Fibroblast of peridontal ligament (primary cell): ENCODE results near the gene UPF2.

Experiments
- DNase-seq: peaks from one replicate; pipeline ENCODE4 v3.0.0-alpha.2; 2010; ENCODE audit errors: extremely low read depth

UPF2 gene

DNA sequence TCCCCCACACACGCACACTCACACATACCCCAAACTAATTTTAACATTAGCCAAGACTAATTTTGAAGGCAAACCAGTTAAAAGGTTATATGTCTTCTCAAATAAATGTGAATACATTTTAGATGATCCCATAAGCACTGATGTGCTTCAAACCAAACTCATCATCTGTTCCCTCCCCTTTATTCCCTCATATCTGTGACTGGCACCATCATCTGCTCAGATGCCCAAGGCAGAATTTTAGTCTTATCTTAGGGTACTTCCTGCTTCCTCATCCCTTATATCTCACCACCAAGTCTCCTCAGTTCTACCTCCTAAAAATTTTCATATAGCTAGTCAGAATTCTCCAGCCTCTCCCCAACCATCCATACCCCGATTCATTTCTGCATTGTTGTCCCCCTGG lies 80.4 kb downstream of the UPF2 start:
- no peak for DNase-seq

DNA sequence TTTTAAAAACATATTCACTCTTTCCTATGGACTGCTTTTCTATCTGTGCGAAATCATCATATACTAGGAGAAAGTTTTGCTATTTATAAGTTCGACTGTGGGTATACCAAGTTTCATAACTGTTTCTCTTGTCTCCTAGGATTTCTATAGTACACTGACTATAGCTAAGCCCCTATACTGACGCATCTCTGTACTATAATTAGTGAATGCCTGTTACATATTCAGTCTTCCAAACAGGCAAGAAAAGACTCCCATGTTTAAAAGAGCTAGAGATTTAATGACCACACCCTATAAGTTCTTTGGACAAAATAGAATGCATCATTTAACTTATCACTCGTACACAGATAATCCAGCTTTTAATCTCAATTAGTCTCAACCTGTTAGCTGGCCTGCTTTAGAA lies 80.8 kb downstream of the UPF2 start:
- no peak for DNase-seq

DNA sequence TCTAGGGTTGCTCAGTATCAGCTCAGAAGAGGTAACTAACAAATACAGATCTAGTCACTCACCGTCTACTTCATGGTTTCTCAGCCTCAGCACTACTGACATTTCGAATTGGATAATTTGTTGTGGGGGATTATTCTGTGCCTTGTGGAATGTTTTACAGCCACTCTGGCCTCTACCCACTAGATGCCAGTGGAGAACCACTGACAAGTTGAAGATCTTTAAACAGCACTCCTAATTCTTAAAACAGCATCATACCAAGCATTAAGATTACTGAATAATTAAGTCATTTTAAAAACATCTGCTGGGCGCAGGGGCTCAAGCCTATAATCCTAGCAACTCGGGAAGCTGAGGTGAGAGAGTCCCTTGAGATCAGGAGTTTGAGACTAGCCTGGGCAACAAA lies 82.6 kb downstream of the UPF2 start:
- DNase-seq = no peak

DNA sequence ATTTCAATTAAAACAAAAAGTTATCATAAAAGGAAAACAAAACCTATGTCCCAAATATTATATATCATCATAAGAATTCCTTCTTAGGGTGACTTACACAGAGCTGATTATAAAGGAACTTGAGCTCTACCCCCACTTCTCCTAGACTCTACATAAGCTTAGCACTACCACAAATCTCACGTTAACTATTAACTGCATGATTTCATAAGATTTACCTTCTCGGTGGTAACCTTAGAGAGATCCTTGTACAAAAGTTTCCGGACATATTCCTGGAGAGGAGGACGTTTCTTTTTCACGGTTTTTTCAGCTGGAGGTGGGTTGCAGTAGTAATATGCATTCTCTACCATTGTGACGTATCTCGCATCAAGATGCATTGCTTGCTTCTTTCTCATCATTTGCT lies 83.7 kb downstream of the UPF2 start:
- no peak for DNase-seq

DNA sequence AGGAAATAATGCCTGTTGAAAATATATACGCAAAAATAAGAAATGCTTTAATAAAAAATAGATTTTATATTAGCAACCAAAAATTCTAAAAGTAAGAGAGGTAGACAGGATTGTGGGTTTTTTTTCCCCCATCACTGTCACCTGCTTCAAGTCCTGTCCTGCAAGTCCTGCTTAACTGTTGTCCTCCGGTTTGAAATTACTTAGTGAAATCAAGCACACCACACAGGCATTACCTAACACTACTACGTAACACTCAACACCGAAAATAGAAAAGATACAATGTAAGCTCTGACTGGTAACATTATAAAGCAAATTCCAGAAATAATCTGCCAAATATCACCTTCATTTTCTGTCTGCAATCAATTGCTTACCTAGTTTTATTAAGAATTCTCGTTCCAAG lies 90.9 kb downstream of the UPF2 start:
- DNase-seq = no peak

DNA sequence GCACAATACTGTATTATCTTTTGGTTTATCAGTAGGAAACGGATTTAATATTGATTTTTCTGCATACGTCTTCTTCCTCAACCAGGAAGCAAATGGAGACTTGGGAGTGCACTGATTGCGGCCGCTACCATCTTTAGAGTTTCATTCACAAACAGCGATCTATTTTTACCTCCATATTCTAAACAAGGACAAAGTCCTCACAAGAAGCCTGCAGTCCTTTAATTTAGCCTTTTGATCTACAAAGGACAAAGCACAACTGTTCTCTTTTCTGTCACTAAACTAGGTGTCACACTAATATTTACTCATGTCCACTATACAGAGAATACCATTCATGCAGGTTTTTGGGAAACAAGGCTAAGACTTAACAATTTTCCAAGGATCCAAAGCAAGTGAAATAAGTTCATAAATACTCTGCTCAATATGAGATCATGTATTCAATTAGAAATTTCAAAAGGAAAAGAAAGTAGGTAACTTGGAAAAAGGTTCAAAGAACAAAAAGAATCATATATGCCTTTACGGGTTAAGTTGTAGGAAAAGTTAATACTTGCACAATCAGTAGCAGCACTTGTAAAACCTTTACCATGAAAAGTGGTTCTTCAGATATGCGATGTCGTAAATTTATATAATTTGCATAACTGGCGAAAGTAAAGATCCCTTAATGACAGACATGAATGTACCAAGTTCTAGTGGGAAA lies 92.1 kb downstream of the UPF2 start:
- DNase-seq = no peak

DNA sequence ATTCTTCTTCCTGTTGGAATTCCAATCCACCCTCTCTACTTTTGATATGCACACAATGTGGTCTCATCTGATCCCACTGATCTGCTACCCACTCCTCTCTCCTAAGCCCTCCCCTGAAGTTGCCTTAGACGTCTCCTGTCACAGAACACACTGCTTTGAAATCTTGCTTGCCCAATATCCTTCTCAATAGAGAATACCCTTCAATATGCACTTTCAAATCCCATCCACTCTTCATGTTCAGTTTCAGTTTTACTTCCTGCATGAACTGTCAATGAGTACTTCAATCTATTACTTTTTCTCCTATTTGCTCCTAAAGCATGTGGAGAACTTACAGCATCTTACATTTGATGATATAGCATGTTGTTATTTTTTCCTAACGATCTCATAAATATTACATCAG lies 93.5 kb downstream of the UPF2 start:
- no peak for DNase-seq

DNA sequence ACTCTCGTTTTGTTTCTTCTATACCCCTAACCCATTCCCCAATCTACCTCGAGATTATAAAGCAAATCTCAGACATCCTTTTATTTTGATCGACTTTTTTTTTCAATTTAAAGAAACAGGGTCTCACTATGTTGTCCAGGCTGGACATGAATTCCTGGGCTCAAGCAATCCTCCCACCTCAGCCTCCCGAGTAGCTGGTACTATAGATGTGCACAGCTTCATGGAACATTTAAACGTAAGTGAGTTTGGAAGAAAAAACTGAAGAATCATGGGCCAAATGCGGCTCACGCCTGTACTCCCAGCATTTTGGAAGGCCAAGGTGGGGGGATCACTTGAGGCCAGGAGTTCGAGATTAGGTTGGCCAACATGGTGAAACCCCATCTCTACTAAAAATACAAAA lies 96.0 kb downstream of the UPF2 start:
- DNase-seq = no peak

DNA sequence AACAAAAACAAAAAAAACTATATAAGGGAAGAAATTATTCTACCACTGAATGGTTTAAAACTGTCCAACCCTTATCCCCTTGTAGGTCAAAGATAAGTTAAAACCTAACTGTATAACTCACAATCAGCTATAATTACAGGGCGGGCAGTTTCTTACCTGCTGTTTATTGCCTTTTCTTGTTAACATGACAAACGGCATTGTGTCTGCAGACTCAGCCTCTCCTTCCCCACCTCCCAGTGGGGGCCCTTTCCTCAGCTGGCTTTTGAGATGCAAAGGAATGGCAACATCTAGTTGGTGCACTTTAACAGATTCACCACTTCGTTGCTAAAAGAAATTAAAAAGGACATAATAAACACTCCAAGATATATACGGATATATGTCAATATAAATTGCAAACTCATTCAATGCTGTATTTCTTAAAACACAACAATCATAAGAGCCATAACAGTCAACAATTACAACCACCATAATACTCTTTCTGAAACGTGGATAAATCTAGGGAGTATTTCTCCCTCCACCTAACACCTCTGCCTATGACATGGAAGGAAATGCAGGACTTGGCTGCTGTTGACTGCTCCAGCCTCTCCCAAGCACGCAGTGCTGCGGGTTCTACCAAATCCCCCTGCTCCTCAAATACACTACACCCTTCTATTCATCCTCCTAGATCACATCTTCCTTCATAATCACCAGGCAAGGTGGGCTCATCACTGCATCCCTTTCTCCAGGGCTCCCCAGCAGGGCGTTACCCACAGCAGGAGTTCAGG lies 106.0 kb downstream of the UPF2 start:
- DNase-seq = no peak

DNA sequence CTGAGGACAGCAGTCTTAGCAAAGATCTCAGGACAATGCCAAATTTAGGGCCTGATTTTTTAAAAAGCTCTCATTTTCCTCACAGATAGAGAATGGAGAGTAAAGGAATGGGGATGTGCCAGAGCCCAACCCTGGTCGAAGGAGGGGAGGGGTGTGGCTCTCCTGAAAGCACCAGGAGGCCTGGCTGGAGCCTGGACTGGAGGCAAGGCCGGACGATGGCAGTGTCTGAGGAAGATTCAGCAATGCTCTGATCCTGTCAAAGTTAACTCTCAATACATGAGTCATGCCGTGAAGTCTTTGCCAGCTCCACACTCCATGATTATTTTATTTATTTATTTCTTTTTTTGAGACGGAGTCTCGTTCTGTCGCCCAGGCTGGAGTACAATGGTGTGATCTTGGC lies 108.3 kb downstream of the UPF2 start:
- no peak for DNase-seq

DNA sequence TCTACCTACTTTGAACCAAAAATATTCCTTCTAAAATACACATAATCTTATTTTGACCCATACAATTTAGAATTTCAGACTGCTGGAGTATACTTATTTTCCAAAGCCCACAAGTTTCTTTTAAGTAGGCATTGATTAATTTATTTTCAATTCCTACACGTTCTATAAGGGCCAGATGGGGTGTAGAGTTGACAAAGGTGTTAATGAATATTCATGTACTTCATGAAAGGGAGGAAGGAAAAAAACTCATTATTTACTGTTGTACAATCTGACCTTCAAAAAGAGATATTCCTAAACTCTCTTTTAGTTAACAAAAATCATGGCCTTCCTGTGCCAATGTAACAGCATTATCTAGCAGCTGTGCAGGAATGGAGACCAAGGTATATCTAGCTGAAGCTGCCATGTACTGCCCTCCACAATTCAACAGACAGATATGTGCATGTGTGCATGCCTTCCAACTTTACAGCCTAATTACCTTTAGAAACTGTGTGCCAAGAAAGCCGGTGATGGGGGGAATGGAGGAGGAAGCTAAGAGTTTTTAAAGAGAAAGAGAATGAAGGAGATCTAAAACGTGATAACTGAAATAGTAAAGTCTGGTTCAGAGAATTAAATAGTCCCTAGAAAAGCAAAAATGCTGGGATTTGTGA lies 108.9 kb downstream of the UPF2 start:
- DNase-seq = no peak

DNA sequence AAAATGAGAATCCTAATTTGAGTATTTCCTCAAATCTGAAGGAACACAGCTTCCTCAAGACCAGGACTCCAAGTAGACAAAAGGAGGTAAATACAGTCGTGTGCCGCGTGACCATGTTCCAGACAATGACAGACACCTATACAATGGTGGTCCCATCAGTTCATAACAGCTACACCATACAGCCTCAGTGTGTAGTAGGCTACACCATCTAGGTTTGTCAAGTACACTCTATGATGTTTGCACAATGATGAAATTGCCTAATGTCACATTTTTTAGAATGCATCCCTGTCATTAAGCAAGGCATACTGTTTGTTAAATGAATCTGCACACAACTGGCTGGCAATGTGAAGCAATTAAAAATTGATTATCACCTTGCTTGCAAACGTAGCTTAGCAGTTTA lies 111.6 kb downstream of the UPF2 start:
- DNase-seq = no peak

DNA sequence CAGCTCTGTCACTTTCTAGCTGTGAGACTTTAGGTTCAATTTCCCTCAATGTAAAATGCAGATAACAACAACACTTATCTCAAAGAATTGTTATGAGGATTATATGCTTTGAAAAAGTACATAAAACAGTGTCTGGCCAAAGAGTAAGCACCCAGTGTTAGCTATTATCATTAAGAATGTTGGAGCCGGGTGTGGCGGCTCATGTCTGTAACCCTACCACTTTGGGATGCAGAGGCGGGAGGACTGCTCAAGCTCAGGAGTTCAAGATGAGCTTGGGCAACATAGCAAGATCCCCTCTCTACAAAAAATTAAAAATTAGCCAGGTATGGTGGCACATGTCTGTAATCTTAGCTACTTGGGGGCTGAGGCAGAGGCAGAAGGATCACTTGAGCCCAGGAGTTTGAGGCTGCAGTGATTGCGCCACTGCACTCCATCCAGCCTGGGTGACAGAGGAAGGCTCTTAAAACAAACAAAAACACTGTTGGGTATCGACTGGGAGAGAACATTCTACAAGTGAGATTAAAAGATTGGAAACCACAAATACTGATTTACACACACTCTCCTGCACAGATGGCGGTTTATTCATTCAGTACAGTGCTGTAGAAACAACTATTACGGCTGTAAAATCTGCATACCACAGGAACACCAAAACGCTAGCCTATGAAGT lies 112.2 kb downstream of the UPF2 start:
- DNase-seq = no peak

DNA sequence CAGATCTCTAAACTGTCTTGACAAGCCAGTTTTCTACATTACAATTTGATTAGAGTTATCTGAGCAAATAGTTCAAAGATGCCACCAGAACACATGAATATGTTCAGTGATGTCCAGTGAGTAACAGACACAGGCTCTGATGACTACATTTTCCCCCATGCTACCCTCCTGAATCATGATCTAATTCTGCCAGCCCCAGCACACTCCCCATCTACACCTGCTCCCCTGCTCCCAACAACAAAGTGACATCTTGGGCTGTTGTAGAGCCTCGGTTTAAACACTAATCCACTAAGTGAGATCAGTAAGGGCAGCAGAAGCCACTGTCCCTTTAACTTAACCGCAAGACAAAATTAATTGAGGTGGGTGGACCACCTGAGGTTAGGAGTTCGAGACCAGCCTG lies 114.9 kb downstream of the UPF2 start:
- DNase-seq = no peak

DNA sequence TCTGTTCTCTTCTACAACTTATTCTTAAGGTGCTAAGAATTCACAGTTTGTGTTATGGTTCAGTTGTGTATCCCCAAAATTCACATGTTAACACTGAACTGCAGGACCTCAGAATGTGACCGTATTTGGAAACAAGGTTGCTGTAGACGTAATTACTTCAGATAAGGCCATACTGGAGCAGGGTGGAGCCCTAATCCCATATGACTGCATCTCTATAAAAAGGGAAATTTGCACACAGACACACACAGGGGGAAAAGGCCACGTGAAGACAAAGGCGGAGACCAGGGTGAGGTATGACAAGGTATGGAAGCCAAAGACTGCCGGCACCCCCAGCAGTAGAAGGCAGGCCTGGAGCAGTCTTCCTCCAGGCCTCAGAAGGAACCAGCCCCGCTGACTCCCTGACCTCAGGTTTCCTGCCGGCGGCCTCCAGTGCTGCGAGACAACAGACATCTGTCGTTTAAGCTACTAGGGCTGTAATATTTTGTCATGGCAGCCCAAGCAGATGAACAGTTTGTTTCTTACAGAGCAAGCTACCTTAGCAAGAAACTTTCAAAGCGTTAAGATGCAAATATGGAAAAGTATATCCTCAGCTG lies 120.7 kb downstream of the UPF2 start:
- no peak for DNase-seq

DNA sequence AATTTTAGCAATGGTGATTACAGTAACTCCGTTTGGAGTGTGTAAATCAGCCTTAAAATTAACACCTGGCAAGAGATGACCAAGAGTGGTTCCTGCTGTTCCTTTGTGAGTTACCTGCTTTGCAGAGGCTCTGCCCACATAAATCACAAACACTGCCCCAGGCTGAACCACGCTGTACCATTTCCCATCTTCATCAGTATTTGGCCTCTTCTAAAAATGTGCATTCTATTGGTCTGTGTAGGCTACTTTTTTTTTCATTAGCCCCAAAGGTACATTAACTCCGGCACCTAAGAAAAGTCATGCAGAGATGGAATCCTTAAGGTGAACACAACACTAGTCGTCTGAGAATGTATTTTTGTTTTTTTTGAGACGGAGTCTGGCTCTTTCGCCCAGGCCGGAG lies 123.3 kb downstream of the UPF2 start:
- no peak for DNase-seq

DNA sequence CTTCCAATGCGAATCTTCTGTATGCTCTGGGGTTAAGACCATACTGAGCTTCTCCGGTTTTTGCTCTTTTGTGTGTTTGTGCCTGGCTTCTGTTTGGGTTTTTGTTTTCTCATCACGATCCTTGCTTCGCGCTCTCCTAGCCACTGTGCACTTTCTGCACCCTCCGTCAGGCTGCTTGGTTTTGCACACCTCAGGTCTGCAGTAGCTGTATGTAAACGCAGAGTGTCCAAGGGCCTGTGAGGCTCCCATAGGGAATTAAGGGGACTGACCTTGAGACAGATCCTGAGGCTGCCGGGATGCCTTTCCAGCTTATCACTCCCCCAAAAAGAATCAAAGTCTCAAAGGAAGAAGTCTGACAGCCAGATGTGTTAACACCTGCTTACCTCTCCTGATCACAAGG lies 124.2 kb downstream of the UPF2 start:
- DNase-seq = no peak

DNA sequence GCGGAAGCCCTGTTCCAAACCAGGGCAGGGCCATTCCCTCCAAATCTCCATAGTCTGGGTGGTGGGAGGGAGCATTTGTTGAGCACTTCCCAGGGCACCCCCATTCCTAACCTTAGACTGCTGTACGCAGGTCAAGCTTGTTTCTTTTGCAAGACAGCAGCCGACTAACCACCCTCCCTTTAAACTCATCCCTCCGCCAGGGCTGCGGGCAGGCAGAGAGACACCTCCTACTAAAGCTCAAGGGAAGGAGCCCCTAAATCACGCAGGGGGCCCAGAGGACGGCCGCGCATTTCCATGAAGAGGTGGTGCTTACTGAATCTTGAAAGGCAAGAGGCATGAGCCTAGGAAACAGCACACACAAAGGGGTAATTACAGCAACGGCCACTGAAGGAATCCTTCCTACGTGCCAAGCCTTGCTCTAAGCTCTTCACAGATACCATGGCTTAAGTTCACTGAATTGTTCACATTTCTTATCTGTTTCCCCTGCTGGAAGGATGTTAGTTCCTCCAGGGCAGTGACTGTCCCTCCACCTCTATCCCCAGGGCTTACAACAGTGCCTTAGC lies 129.4 kb downstream of the UPF2 start:
- DNase-seq = no peak

DNA sequence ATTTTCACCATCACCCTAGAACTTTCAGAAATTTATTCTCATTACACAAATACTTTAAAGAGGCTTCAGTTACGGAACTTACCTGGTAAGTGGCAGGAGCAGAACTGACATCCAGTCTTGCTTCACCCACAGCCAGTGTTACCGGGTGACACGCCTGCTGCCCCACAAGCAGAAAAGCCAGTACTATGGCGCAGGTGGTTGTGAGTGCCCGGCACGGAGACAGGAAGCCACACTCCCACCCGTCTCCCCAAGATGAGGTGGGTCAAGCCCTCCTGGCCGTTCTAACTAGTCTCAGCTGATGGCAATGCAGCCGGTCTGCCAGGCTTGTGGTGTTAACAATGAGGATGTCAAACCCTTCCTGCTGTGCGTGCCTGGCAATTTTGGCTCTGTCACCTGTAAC lies 132.5 kb downstream of the UPF2 start:
- DNase-seq = no peak

DNA sequence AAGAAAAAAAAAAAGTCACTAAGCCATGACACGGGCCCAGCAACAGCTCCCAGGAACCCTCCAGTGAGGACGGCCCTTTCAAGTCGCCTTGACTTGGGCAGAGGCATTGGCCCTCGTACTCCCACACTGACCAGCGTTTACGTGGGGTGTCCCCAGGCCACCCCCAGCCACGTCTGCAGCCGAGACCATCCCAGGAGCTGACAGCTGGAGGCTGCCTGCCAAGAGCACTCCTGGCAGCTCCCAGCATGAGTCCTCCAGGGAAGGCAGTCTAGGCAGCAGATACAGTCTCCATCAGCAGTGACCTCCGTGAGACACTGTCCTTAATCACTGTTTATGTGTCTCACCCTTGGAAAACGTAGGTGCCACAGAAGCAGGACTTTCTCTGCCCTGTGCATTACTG lies 133.0 kb downstream of the UPF2 start:
- no peak for DNase-seq

DNA sequence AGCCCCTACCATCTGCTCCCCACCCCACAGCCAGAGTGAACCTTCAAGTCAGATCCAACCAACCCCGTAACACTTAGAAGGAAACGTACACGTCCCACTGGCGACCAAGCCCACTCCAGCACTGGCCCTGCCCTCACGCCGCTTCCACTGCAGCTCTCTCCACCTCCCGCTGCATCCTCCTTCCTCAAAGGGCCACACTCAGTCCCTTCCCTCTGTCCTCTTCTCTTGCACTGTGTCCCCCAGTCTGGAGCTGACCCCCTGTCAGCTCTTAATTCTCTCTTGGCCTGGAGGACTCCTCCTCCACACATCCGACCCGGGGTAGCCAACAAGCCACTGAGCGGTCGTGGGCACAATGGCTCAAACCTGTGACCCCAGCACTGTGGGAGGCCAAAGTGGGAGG lies 133.6 kb downstream of the UPF2 start:
- DNase-seq = no peak

DNA sequence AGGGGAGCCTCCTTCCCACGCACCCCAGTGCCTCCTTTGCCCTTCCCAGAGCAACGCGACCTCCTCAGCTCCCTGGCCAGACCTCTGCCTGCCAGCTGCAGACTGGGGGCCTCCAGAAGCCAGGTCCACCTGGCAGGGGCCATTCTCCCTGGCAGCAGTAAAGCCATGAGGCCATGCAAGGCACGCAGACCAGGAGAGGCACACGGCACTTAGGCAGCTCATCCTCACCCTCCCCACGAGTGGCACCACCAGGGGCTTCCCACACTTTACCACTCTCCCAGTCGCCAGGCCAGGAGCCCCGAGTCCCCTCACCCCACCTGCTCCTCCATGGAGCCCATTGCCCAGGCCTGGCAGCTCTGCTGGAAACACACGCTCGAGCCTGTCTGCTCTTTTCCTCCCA lies 134.1 kb downstream of the UPF2 start:
- DNase-seq = no peak
